Measurements from ENCODE around the gene TMEM14A. TPM values are rescaled to one million over a fixed set of nuclear protein-coding genes. Genes with fewer than 3 reads are reported as not detected.

Gene TMEM14A, protein sequence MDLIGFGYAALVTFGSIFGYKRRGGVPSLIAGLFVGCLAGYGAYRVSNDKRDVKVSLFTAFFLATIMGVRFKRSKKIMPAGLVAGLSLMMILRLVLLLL
- total RNA-seq (2021; ENCODE audit: unreplicated experiment) = 45.6 TPM
- 41.3 TPM for polyA plus RNA-seq (2012; ENCODE audit: insufficient read length)
- Bru-seq, nascent RNA = percentile 56 among the genes with signal in this experiment
- BruChase-seq, experiment 1, labeled RNA remaining after a 2-hour chase = percentile 63 among the genes with signal in this experiment
- BruChase-seq, experiment 2, labeled RNA remaining after a 6-hour chase = percentile 68 among the genes with signal in this experiment
- long read RNA-seq, transcript TMEM14A-201 (5 exons, 992 nt) = major isoform, 59 of 65 reads
- long read RNA-seq, partial matches to known transcripts = 1 of 65 reads
- long read RNA-seq, other reads (novel, unspliced or antisense) = 5 of 65 reads

DNA sequence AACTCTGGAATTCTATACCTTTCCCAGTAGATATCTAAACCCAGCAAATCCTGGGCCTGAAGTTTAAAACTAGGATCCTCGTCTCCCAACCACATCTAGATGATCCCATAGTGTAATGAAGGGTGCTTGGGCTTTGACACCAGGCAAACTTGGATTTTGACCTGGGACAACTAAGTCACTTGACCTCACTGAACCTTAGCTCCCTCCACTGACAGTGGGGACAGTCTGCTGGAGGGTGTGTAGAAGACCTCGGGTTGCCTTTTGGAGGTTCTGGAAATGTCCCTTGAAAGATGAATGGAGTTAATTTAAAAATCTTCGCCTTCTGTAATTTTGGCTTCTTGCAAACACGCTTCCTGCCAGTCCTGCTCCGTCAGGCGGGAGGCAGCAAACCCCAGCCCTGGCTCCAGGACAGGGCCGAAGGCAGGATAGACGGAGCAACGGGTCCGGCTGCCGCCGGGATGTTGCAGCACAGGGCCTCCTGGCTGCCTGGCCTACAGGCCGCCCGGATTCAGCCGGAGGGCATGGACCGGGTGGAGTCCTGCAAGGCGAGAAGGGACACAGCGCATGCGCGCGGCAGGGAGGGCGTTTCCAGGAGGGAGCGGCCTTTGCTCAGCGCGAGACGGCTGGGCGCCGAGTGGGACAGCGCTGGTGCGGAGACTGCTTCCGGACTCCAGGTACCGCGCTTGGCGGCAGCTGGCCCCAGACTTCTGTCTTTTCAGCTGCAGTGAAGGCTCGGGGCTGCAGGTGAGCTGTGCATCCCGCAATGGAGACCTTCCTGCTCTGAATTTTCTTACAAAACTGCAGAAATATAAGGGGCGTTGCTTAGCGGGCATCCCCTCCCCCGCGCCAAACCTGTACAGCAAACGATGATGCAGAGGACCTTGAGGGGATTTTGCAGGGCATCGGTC lies at the start of gene TMEM14A:
Gene TMEM14A (plus strand): TSS at position 612 of the 908 bp plus-strand sequence. CDS start 5,990 bp downstream, outside the sequence.
- TF ChIP-seq, protein P1, sequence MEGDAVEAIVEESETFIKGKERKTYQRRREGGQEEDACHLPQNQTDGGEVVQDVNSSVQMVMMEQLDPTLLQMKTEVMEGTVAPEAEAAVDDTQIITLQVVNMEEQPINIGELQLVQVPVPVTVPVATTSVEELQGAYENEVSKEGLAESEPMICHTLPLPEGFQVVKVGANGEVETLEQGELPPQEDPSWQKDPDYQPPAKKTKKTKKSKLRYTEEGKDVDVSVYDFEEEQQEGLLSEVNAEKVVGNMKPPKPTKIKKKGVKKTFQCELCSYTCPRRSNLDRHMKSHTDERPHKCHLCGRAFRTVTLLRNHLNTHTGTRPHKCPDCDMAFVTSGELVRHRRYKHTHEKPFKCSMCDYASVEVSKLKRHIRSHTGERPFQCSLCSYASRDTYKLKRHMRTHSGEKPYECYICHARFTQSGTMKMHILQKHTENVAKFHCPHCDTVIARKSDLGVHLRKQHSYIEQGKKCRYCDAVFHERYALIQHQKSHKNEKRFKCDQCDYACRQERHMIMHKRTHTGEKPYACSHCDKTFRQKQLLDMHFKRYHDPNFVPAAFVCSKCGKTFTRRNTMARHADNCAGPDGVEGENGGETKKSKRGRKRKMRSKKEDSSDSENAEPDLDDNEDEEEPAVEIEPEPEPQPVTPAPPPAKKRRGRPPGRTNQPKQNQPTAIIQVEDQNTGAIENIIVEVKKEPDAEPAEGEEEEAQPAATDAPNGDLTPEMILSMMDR (IDR thresholded peaks at IDR 0.05) = no peak
- TF ChIP-seq TCF7L2 (IDR thresholded peaks at IDR 0.05; ENCODE audit: low read depth, low read length) (no peak), SIN3A (IDR thresholded peaks at IDR 0.05; ENCODE audit: borderline replicate concordance, insufficient read depth, low read depth, low read length) (0 out of 2 replicates have a peak, but pooled peaks have one; percentile 77), POLR2AphosphoS5 (IDR thresholded peaks at IDR 0.05; ENCODE audit: low read depth, low read length) (peak; percentile 89)
- TF ChIP-seq, protein P2, sequence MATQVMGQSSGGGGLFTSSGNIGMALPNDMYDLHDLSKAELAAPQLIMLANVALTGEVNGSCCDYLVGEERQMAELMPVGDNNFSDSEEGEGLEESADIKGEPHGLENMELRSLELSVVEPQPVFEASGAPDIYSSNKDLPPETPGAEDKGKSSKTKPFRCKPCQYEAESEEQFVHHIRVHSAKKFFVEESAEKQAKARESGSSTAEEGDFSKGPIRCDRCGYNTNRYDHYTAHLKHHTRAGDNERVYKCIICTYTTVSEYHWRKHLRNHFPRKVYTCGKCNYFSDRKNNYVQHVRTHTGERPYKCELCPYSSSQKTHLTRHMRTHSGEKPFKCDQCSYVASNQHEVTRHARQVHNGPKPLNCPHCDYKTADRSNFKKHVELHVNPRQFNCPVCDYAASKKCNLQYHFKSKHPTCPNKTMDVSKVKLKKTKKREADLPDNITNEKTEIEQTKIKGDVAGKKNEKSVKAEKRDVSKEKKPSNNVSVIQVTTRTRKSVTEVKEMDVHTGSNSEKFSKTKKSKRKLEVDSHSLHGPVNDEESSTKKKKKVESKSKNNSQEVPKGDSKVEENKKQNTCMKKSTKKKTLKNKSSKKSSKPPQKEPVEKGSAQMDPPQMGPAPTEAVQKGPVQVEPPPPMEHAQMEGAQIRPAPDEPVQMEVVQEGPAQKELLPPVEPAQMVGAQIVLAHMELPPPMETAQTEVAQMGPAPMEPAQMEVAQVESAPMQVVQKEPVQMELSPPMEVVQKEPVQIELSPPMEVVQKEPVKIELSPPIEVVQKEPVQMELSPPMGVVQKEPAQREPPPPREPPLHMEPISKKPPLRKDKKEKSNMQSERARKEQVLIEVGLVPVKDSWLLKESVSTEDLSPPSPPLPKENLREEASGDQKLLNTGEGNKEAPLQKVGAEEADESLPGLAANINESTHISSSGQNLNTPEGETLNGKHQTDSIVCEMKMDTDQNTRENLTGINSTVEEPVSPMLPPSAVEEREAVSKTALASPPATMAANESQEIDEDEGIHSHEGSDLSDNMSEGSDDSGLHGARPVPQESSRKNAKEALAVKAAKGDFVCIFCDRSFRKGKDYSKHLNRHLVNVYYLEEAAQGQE (IDR thresholded peaks at IDR 0.05; ENCODE audit: insufficient read depth in 1 of 2, low read depth in 2 of 2, low read length in 1 of 2) = 0 out of 4 replicates have a peak, but pooled peaks of 1 of the 2 experiments have one; percentile 12
- Histone ChIP-seq H3K36me3 (ENCODE audit: control insufficient read depth, insufficient read depth, low read length) (peaks cover 7% of the 10 kb centered on the region), H3K4me1 (ENCODE audit: control insufficient read depth, insufficient read depth, low read length) (peaks cover 19% of the 10 kb centered on the region), H3K27me3 (ENCODE audit: control insufficient read depth, insufficient read depth, low read length) (no peaks in the 10 kb centered on the region), H3K4me3 (ENCODE audit: low read depth in 2 of 2, low read length in 2 of 2) (peak within 1 kb of the TSS; percentile 75 to 81), H3K27ac (ENCODE audit: low read length) (peak within 1 kb of the TSS; percentile 87), H3K9me3 (ENCODE audit: control insufficient read depth, insufficient read depth, low read depth, low read length) (no peaks in the 10 kb centered on the region)
- no TSS peak for BruUV-seq (replicated peaks)
- ChIA-PET CTCF (no interaction called here), POLR2A (no interaction called here)
- peak; percentile 99 for ATAC-seq
- intact Hi-C loops (cut with micrococcal nuclease; ENCODE audit: unreplicated experiment) (no loop called here), in situ Hi-C loops (cut with HindIII; ENCODE audit: low pct_unique_long_range_greater_than_20kb, low sequenced_read_pairs) (no loop called here)
- no peak for DNase-seq (ENCODE audit: low read depth, low spot score)

DNA sequence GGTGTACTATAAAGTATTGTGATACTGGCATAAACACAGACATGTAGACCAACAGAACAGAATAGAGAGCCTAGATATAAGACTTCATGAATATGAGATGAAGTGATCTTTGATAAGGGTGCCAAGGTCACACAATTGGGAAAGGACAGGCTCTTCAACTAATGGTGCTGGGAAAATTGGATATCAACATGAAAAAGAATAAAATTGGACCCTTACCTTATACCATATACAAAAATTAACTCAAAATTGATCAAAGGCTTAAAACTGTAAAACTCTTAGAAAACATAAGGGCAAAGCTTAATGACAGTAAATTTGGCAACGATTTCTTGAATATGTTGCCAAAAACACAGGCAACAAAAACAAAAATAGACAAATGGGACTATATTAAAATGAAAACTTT lies 49.3 kb upstream of the TMEM14A start:
- no peak for ATAC-seq
- Histone ChIP-seq H3K9me3 (ENCODE audit: control insufficient read depth, insufficient read depth, low read depth, low read length) (no peaks in the 10 kb centered on the region), H3K36me3 (ENCODE audit: control insufficient read depth, insufficient read depth, low read length) (no peaks in the 10 kb centered on the region), H3K4me1 (ENCODE audit: control insufficient read depth, insufficient read depth, low read length) (no peaks in the 10 kb centered on the region), H3K4me3 (ENCODE audit: low read depth in 2 of 2, low read length in 2 of 2) (no peak overlapping the region), H3K27ac (ENCODE audit: low read length) (no peak overlapping the region), H3K27me3 (ENCODE audit: control insufficient read depth, insufficient read depth, low read length) (no peaks in the 10 kb centered on the region)
- TF ChIP-seq, protein P1 (IDR thresholded peaks at IDR 0.05) = no peak
- no peak for TF ChIP-seq SIN3A (IDR thresholded peaks at IDR 0.05; ENCODE audit: borderline replicate concordance, insufficient read depth, low read depth, low read length)
- TF ChIP-seq TCF7L2 (IDR thresholded peaks at IDR 0.05; ENCODE audit: low read depth, low read length) = no peak
- TF ChIP-seq, protein P2 (IDR thresholded peaks at IDR 0.05; ENCODE audit: insufficient read depth in 1 of 2, low read depth in 2 of 2, low read length in 1 of 2) = no peak
- no peak for TF ChIP-seq POLR2AphosphoS5 (IDR thresholded peaks at IDR 0.05; ENCODE audit: low read depth, low read length)
- no peak for DNase-seq (ENCODE audit: low read depth, low spot score)
- in situ Hi-C loops (cut with HindIII; ENCODE audit: low pct_unique_long_range_greater_than_20kb, low sequenced_read_pairs) (no loop called here), intact Hi-C loops (cut with micrococcal nuclease; ENCODE audit: unreplicated experiment) (no loop called here)
- no TSS peak for BruUV-seq (replicated peaks)
- CTCF ChIA-PET = no interaction called here
- POLR2A ChIA-PET = no interaction called here
